ENCODE results near the gene MYCL. TPM values are rescaled to one million over a fixed set of nuclear protein-coding genes. Genes with fewer than 3 reads are reported as not detected.

The MYCL gene
- total and polyA plus RNA-seq, 2 donors, result 8.9 to 12.4 TPM

DNA sequence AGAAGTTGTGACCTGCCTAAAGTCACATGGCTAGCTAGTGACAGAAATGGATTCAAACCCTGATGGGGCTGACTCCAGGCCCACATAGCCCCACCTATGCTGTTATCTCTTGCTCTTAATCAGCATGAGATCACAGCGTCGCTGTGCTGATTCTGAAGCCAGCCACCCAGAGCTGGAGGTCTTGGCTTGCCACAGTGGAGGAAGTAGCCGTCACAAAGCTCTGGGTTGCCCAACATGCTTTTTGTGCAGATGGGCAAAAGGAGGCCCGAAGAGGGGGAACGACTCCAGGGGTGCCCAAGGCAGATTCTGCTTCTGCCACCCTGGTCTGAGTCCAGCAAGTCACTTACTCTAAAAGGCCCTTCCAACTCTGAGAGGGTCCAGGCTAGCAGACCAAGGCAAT lies 38.5 kb upstream of the MYCL start:
- no peaks in the 10 kb centered on the region for H3K36me3 ChIP-seq (ENCODE audit: control insufficient read depth in 2 of 2, insufficient read depth in 2 of 2, low read length in 1 of 2)
- WGBS, result 76% methylated on average over 5 of the region's 5 CpGs
- DNase-seq (ENCODE audit: low read depth in 6 of 9, low spot score in 9 of 9), result no peak
- no peak overlapping the region for H3K27ac ChIP-seq (ENCODE audit: low read depth in 1 of 2, low read length in 1 of 2)
- no peak overlapping the region for H3K4me3 ChIP-seq (ENCODE audit: low read length in 2 of 2)
- H3K27me3 ChIP-seq (ENCODE audit: control insufficient read depth in 2 of 2, insufficient read depth in 1 of 2, low read length in 1 of 2), result no peaks in the 10 kb centered on the region
- peaks cover 0 to 8% of the 10 kb centered on the region in 2 donors for H3K4me1 ChIP-seq (ENCODE audit: control insufficient read depth in 2 of 2, insufficient read depth in 2 of 2, low read length in 2 of 2)
- no peaks in the 10 kb centered on the region for H3K9me3 ChIP-seq (ENCODE audit: control insufficient read depth in 2 of 2, insufficient read depth in 1 of 2, low read length in 1 of 2)

DNA sequence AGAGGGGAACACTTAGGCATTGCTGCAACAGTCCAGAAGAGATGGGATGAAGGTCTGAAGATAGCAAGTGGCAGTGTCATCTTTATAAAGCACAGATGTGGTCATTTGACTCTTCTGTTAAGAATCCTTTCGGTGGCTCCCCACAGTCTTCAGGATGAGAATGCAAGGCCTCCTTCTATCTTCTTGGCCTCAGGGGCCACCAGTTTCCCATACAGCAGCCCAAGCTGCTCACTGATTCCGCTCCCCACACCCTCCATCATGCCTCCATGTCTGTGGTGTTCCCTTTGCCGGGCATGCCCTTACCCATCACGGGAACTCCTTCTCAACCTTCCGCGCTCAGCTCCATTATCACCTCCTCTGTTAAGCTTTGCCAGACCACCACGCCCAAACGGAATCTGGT lies 37.1 kb upstream of the MYCL start:
- 96% methylated on average over 8 of the region's 8 CpGs for WGBS
- DNase-seq (ENCODE audit: low read depth in 6 of 9, low spot score in 9 of 9), result no peak
- Histone ChIP-seq H3K4me1 (ENCODE audit: control insufficient read depth in 2 of 2, insufficient read depth in 2 of 2, low read length in 2 of 2) (peaks cover 0 to 8% of the 10 kb centered on the region in 2 donors), H3K27me3 (ENCODE audit: control insufficient read depth in 2 of 2, insufficient read depth in 1 of 2, low read length in 1 of 2) (no peaks in the 10 kb centered on the region), H3K27ac (ENCODE audit: low read depth in 1 of 2, low read length in 1 of 2) (no peak overlapping the region), H3K9me3 (ENCODE audit: control insufficient read depth in 2 of 2, insufficient read depth in 1 of 2, low read length in 1 of 2) (no peaks in the 10 kb centered on the region), H3K36me3 (ENCODE audit: control insufficient read depth in 2 of 2, insufficient read depth in 2 of 2, low read length in 1 of 2) (no peaks in the 10 kb centered on the region), H3K4me3 (ENCODE audit: low read length in 2 of 2) (no peak overlapping the region)

DNA sequence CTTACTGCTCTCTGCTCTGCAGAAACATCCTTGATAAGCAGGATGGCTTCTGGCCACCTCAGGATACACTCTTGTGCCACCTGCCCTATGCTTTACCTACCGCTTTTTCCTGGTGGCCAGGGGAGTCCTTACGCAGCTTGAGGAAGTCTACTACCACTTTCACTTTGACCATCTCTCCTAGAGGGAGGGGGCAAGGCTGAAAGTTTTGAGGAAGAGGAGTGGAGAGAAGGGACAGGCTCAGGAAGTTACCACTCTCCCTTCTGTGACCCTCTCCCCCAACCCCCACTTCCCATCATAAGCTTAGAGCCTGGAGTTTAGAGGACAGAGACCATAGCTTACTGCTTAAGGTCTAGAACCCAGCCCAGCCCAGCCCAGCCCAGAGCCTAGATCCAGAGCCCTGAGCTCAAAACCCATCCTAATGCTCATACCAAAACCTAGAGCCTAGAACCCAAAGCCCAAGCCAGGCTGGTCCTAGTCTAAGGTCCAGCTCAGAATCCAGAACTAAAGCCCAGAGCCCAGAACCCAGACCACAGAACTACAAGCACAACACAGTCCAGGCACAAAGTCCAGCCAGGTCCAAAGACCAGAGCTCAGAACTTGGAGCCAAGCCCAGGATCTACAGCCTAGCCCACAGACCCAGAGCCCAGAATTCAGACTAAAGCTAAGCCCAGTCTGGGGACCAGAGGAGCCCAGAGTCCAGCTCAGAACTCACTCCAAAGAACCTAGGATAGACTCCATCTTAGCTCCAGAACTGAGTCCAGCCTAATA lies 35.2 kb upstream of the MYCL start:
- H3K9me3 ChIP-seq (ENCODE audit: control insufficient read depth in 2 of 2, insufficient read depth in 1 of 2, low read length in 1 of 2), result no peaks in the 10 kb centered on the region
- peaks cover 0 to 8% of the 10 kb centered on the region in 2 donors for H3K4me1 ChIP-seq (ENCODE audit: control insufficient read depth in 2 of 2, insufficient read depth in 2 of 2, low read length in 2 of 2)
- 83% methylated on average over 2 of the region's 2 CpGs for WGBS
- no peaks in the 10 kb centered on the region for H3K27me3 ChIP-seq (ENCODE audit: control insufficient read depth in 2 of 2, insufficient read depth in 1 of 2, low read length in 1 of 2)
- H3K27ac ChIP-seq (ENCODE audit: low read depth in 1 of 2, low read length in 1 of 2), result no peak overlapping the region
- no peaks in the 10 kb centered on the region for H3K36me3 ChIP-seq (ENCODE audit: control insufficient read depth in 2 of 2, insufficient read depth in 2 of 2, low read length in 1 of 2)
- H3K4me3 ChIP-seq (ENCODE audit: low read length in 2 of 2), result no peak overlapping the region
- no peak for DNase-seq (ENCODE audit: low read depth in 6 of 9, low spot score in 9 of 9)

DNA sequence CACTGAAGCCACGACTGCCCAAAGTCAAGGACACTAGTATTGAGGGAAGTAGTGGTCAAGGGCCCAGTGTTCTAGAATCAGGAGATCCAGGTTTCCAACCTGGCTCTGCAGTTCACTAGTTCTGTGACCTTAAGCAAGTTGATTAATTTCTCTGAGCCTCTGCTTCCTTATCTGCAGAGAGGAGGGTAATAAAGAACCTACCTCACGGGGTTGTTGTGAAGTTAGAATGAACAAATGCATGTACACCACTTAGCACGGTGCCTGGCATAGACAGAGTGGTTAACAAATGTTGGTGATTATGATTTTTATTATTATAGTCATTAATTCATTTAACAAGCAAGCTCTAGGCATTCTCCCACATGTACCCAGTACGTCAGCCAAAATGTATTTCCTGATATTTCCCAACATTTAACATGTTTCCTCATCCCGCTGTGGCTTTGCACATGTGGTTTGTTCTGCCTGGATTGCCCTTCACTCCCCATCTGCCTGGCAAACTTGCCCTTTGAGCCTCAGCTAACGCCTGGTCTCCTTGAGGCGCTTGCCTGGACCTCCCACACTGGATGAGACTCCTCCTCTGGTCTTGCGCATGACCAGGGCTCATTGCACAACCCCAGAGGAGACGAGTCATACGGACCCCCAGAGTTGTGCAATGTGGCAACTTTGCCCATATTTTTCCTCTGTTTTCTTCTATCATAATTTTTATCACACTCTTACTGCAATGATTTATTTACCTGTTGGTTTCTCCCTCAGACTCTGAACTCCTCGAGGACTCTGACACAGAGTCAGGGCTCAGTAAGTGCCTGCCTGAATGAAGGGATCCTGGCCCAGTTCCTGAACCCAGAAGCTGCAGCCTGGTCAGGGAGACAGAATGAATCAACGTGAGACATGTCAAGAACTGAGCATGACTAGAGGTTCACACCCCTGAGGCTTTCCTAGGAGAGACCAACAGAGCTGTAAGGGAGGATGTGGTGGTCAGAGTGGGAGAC lies 32.5 kb upstream of the MYCL start:
- Histone ChIP-seq H3K27ac (ENCODE audit: low read depth in 1 of 2, low read length in 1 of 2) (no peak overlapping the region), H3K27me3 (ENCODE audit: control insufficient read depth in 2 of 2, insufficient read depth in 1 of 2, low read length in 1 of 2) (no peaks in the 10 kb centered on the region), H3K4me1 (ENCODE audit: control insufficient read depth in 2 of 2, insufficient read depth in 2 of 2, low read length in 2 of 2) (peaks cover 0 to 2% of the 10 kb centered on the region in 2 donors), H3K4me3 (ENCODE audit: low read length in 2 of 2) (no peak overlapping the region), H3K9me3 (ENCODE audit: control insufficient read depth in 2 of 2, insufficient read depth in 1 of 2, low read length in 1 of 2) (no peaks in the 10 kb centered on the region), H3K36me3 (ENCODE audit: control insufficient read depth in 2 of 2, insufficient read depth in 2 of 2, low read length in 1 of 2) (no peaks in the 10 kb centered on the region)
- no peak for DNase-seq (ENCODE audit: low read depth in 6 of 9, low spot score in 9 of 9)
- WGBS, result 87% methylated on average over 12 of the region's 12 CpGs

DNA sequence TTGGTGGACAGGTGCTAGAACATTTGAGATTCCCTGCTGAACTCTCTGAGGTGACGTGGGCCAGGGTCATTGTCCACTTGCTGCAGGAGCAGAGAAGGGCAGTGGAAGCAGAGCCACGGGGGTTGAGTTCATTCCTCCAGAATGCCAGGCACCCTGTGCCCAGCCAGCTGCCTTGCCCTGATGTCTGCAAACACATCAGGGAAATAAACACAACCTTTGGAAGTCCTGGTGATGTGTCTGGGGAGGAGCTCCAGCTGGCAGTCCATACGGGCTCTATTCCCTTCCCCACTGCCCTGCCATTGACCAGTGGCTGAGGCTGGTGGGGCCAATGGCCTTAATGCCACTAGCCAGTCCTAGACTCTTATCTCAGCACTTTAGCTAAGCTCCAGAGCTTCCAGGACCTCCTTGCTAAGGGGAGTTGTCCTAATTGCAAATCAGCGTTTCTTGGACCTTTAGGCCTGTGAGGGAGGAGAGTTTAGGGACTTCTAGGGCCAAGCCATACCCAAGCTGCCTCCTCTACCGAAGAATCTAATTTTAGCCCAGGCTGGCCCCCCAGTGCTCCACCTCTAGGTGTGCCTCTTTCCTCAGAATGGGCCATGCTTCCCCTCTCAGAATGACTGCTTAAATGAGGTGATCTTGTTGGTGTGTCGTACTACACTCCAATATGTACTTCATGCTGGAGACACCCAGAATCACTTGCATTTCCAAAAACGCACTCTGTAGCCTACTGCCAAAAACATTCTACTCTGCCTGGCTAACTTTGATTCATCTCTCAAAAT lies 27.3 kb upstream of the MYCL start:
- peaks cover 0 to 2% of the 10 kb centered on the region in 2 donors for H3K27me3 ChIP-seq (ENCODE audit: control insufficient read depth in 2 of 2, insufficient read depth in 1 of 2, low read length in 1 of 2)
- 83% methylated on average over 7 of the region's 7 CpGs for WGBS
- H3K36me3 ChIP-seq (ENCODE audit: control insufficient read depth in 2 of 2, insufficient read depth in 2 of 2, low read length in 1 of 2), result no peaks in the 10 kb centered on the region
- H3K4me1 ChIP-seq (ENCODE audit: control insufficient read depth in 2 of 2, insufficient read depth in 2 of 2, low read length in 2 of 2), result peaks cover 0 to 15% of the 10 kb centered on the region in 2 donors
- peak overlapping the region in 1 of 2 donors; percentile 49 for H3K27ac ChIP-seq (ENCODE audit: low read depth in 1 of 2, low read length in 1 of 2)
- no peaks in the 10 kb centered on the region for H3K9me3 ChIP-seq (ENCODE audit: control insufficient read depth in 2 of 2, insufficient read depth in 1 of 2, low read length in 1 of 2)
- no peak for DNase-seq (ENCODE audit: low read depth in 6 of 9, low spot score in 9 of 9)
- H3K4me3 ChIP-seq (ENCODE audit: low read length in 2 of 2), result no peak overlapping the region

DNA sequence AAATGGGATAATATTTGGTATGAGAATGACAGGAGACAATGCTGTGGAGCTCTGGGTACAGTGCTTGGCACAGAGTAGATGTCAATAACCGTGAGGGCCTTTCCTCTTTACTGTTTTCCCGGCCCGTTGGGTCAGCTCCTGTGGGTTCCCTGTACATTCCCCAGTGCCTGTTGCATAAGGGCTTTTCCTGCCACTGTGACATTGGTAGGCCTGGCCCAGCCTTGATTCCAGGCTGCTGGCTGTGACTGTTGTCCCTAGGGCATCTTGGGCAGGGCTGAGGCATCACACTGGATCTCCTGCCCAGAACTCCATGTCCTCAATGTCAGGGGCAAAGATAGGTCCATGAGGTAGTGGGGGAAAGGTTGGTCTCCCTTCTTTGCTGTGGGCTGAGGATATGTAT lies 25.8 kb upstream of the MYCL start:
- Histone ChIP-seq H3K4me3 (ENCODE audit: low read length in 2 of 2) (no peak overlapping the region), H3K36me3 (ENCODE audit: control insufficient read depth in 2 of 2, insufficient read depth in 2 of 2, low read length in 1 of 2) (no peaks in the 10 kb centered on the region), H3K4me1 (ENCODE audit: control insufficient read depth in 2 of 2, insufficient read depth in 2 of 2, low read length in 2 of 2) (peaks cover 0 to 16% of the 10 kb centered on the region in 2 donors), H3K27me3 (ENCODE audit: control insufficient read depth in 2 of 2, insufficient read depth in 1 of 2, low read length in 1 of 2) (peaks cover 0 to 8% of the 10 kb centered on the region in 2 donors), H3K27ac (ENCODE audit: low read depth in 1 of 2, low read length in 1 of 2) (no peak overlapping the region), H3K9me3 (ENCODE audit: control insufficient read depth in 2 of 2, insufficient read depth in 1 of 2, low read length in 1 of 2) (no peaks in the 10 kb centered on the region)
- WGBS, result 97% methylated on average over 3 of the region's 3 CpGs
- no peak for DNase-seq (ENCODE audit: low read depth in 6 of 9, low spot score in 9 of 9)

DNA sequence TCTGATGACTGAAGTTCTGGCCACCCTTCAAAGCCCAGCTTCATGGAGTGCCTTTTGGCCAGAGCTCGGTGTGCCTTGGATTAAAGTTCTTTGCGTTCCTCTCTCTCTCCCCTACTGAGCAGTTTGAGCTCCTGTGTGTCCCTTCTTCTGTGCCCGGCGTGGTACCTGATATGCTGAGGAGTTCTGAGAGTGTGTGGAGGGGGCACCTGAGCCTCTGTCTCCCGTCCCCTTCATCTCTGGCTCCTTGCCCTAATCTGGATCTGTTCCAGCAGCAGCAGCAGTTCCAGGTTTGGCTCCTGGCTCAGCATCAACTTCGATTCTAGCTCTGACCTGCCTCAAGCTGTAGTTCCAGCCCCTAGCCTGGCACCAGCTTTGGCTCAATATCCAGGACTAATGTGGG lies 25.1 kb upstream of the MYCL start:
- Histone ChIP-seq H3K27ac (ENCODE audit: low read depth in 1 of 2, low read length in 1 of 2) (no peak overlapping the region), H3K4me3 (ENCODE audit: low read length in 2 of 2) (no peak overlapping the region), H3K9me3 (ENCODE audit: control insufficient read depth in 2 of 2, insufficient read depth in 1 of 2, low read length in 1 of 2) (no peaks in the 10 kb centered on the region), H3K4me1 (ENCODE audit: control insufficient read depth in 2 of 2, insufficient read depth in 2 of 2, low read length in 2 of 2) (peaks cover 0 to 20% of the 10 kb centered on the region in 2 donors), H3K36me3 (ENCODE audit: control insufficient read depth in 2 of 2, insufficient read depth in 2 of 2, low read length in 1 of 2) (no peaks in the 10 kb centered on the region), H3K27me3 (ENCODE audit: control insufficient read depth in 2 of 2, insufficient read depth in 1 of 2, low read length in 1 of 2) (peaks cover 0 to 15% of the 10 kb centered on the region in 2 donors)
- no peak for DNase-seq (ENCODE audit: low read depth in 6 of 9, low spot score in 9 of 9)
- 87% methylated on average over 6 of the region's 6 CpGs for whole genome bisulfite sequencing

DNA sequence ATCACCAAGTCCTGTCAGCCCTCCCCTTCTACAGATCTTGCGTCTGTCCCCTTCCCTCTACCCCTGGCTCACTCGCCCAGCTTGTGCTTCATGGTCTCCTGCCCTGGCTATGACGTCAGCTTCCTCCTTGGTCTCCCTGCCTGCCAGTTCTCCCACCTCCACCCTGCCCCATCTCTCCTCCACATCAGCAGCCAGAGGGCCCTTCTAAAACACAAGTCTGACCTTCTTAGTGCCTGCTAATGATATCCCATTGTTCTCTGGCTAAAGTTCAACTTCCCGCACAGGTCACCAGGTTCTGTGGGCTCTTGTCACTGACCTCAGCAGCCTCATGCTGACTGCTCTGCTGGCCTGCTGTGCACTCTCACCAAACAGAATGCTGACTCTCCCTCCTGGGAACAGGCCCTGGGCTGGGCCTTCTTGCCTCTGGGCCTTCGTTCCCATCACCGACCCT lies 24.7 kb upstream of the MYCL start:
- Histone ChIP-seq H3K36me3 (ENCODE audit: control insufficient read depth in 2 of 2, insufficient read depth in 2 of 2, low read length in 1 of 2) (no peaks in the 10 kb centered on the region), H3K9me3 (ENCODE audit: control insufficient read depth in 2 of 2, insufficient read depth in 1 of 2, low read length in 1 of 2) (no peaks in the 10 kb centered on the region), H3K4me3 (ENCODE audit: low read length in 2 of 2) (no peak overlapping the region), H3K4me1 (ENCODE audit: control insufficient read depth in 2 of 2, insufficient read depth in 2 of 2, low read length in 2 of 2) (peaks cover 0 to 20% of the 10 kb centered on the region in 2 donors), H3K27ac (ENCODE audit: low read depth in 1 of 2, low read length in 1 of 2) (no peak overlapping the region), H3K27me3 (ENCODE audit: control insufficient read depth in 2 of 2, insufficient read depth in 1 of 2, low read length in 1 of 2) (peaks cover 0 to 15% of the 10 kb centered on the region in 2 donors)
- WGBS, result 68% methylated on average over 6 of the region's 6 CpGs
- DNase-seq (ENCODE audit: low read depth in 6 of 9, low spot score in 9 of 9), result no peak
